Sigmoid colon (tissue), 4 donors: ENCODE results near the gene SPNS2.

Experiments
- POLR2AphosphoS5 ChIP-seq, 4 donors: sonication (generic); formaldehyde crosslinking; IDR thresholded peaks; one replicate each; pipeline ENCODE4 v1.6.1; 2017; ENCODE audit warnings: antibody characterized with exemption in 4 of 4
- TF ChIP-seq, protein P1 (sequence below), 4 experiments: fragments of 450-650 bp in 3 of 4; fragments of 200-600 bp in 1 of 4; IDR thresholded peaks; one replicate each; pipeline ENCODE4 v1.5.1; 2016 to 2019; ENCODE audit warnings: antibody characterized with exemption in 4 of 4, mild to moderate bottlenecking in 3 of 4, moderate library complexity in 2 of 4

DNA sequence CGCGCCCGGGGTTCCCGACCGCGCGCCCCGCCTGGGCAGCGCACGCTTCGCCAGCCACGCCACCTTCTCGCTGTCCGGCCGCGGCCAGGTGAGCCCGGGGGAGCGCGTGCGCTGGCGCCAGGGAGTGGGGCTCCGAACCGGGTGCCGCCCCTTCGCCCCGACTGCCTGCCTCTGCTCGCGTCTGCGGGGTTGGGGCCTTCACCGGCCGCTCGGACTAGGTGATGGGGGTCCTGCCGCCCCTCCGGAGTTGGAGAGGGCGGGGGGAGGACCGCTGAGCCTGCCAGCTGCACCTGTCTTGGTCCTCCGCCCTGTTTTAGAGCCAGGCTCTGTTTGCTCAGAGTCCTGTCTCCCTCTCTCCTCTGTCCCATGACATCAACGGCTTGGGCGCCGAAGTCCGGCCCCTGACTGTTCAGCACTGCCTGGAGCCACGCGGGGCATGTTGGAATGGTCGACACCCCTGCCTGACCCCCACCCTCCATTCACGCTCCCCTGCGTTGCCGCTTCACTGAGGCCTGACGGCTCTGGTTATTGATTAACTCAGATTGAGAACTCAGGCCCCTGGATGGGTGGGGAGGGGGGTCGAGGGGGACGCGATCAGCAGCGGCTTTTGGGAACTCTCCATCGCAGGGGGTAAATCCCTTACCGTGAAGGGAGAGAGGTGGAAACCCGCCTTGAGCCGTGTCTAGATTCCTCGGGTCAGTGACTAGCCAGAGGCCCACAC is 86.4 kb downstream of the SPNS2 start:
- no peak for TF ChIP-seq POLR2AphosphoS5 (IDR thresholded peaks at IDR 0.05)
- TF ChIP-seq, protein P1, sequence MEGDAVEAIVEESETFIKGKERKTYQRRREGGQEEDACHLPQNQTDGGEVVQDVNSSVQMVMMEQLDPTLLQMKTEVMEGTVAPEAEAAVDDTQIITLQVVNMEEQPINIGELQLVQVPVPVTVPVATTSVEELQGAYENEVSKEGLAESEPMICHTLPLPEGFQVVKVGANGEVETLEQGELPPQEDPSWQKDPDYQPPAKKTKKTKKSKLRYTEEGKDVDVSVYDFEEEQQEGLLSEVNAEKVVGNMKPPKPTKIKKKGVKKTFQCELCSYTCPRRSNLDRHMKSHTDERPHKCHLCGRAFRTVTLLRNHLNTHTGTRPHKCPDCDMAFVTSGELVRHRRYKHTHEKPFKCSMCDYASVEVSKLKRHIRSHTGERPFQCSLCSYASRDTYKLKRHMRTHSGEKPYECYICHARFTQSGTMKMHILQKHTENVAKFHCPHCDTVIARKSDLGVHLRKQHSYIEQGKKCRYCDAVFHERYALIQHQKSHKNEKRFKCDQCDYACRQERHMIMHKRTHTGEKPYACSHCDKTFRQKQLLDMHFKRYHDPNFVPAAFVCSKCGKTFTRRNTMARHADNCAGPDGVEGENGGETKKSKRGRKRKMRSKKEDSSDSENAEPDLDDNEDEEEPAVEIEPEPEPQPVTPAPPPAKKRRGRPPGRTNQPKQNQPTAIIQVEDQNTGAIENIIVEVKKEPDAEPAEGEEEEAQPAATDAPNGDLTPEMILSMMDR (IDR thresholded peaks at IDR 0.05), result no peak
